ENCODE data around the gene SCLT1. TPM values are rescaled to one million over a fixed set of nuclear protein-coding genes. Genes with fewer than 3 reads are reported as not detected.

Gene SCLT1
- total RNA-seq, 4 donors from 2014 or later = 12.9 to 28.6 (median 20.8) TPM

GRCh38 chr4:129037093-129037492 is 56.2 kb downstream of the SCLT1 start:
- 95 to 98% methylated on average over 1 of the region's 1 CpG for WGBS, 2 donors
- H3K9me3 ChIP-seq = no peaks in the 10 kb centered on the region
- H3K27ac ChIP-seq = no peak overlapping the region
- H3K4me1 ChIP-seq = no peaks in the 10 kb centered on the region
- intact Hi-C loops (cut with DNase I) = no loop called here
- H3K27me3 ChIP-seq = no peaks in the 10 kb centered on the region
- no peak for DNase-seq
- TF ChIP-seq CTCF (IDR thresholded peaks at IDR 0.05) (no peak), POLR2A (IDR thresholded peaks at IDR 0.05) (no peak)
- no peak overlapping the region for H3K4me3 ChIP-seq (replicated peaks in 1 of 3)
- H3K36me3 ChIP-seq = no peaks in the 10 kb centered on the region

GRCh38 chr4:129014566-129015509 is 78.5 kb downstream of the SCLT1 start:
- no peak for DNase-seq
- H3K36me3 ChIP-seq = no peaks in the 10 kb centered on the region
- H3K9me3 ChIP-seq = no peaks in the 10 kb centered on the region
- H3K4me3 ChIP-seq (replicated peaks in 1 of 3) = no peak overlapping the region
- 95 to 100% methylated on average over 5 of the region's 5 CpGs for WGBS, 2 donors
- no peak overlapping the region for H3K27ac ChIP-seq
- H3K27me3 ChIP-seq = no peaks in the 10 kb centered on the region
- TF ChIP-seq POLR2A (IDR thresholded peaks at IDR 0.05) (no peak), CTCF (IDR thresholded peaks at IDR 0.05) (no peak)
- intact Hi-C loops (cut with DNase I) = no loop called here
- H3K4me1 ChIP-seq = no peaks in the 10 kb centered on the region

- Histone ChIP-seq H3K4me1 (no peaks in the 10 kb centered on the region), H3K9me3 (no peaks in the 10 kb centered on the region), H3K27me3 (no peaks in the 10 kb centered on the region), H3K36me3 (no peaks in the 10 kb centered on the region), H3K27ac (no peak overlapping the region), H3K4me3 (replicated peaks in 1 of 3) (no peak overlapping the region)
- DNase-seq = no peak
- TF ChIP-seq CTCF (IDR thresholded peaks at IDR 0.05) (no peak), POLR2A (IDR thresholded peaks at IDR 0.05) (no peak)
- WGBS, 2 donors = 78 to 95% methylated on average over 4 of the region's 4 CpGs
- intact Hi-C loops (cut with DNase I) = no loop called here
These were observed 85.2 kb downstream of the SCLT1 start for GRCh38 chr4:129008096-129008495.

GRCh38 chr4:128986908-128987307 is 106.4 kb downstream of the SCLT1 start:
- intact Hi-C loops (cut with DNase I) = no loop called here
- TF ChIP-seq POLR2A (IDR thresholded peaks at IDR 0.05) = no peak
- no peak for TF ChIP-seq CTCF (IDR thresholded peaks at IDR 0.05)
- DNase-seq = no peak
- H3K9me3 ChIP-seq = no peaks in the 10 kb centered on the region
- no peak overlapping the region for H3K27ac ChIP-seq
- H3K27me3 ChIP-seq = no peaks in the 10 kb centered on the region
- H3K4me1 ChIP-seq = no peaks in the 10 kb centered on the region
- WGBS, 2 donors = 98 to 99% methylated on average over 4 of the region's 4 CpGs
- H3K36me3 ChIP-seq = no peaks in the 10 kb centered on the region
- no peak overlapping the region for H3K4me3 ChIP-seq (replicated peaks in 1 of 3)

GRCh38 chr4:128986019-128986418 is 107.3 kb downstream of the SCLT1 start:
- 98 to 99% methylated on average over 2 of the region's 2 CpGs for WGBS, 2 donors
- intact Hi-C loops (cut with DNase I) = no loop called here
- no peaks in the 10 kb centered on the region for H3K4me1 ChIP-seq
- no peak for DNase-seq
- H3K4me3 ChIP-seq (replicated peaks in 1 of 3) = no peak overlapping the region
- TF ChIP-seq CTCF (IDR thresholded peaks at IDR 0.05) (no peak), POLR2A (IDR thresholded peaks at IDR 0.05) (no peak)
- no peaks in the 10 kb centered on the region for H3K36me3 ChIP-seq
- H3K27ac ChIP-seq = no peak overlapping the region
- H3K9me3 ChIP-seq = no peaks in the 10 kb centered on the region
- no peaks in the 10 kb centered on the region for H3K27me3 ChIP-seq

All from thyroid gland (tissue), 4 donors.